Measurements from ENCODE around the gene GSPT1.

- no peak for TF ChIP-seq CTCF (IDR thresholded peaks at IDR 0.05)
- TF ChIP-seq POLR2A (IDR thresholded peaks at IDR 0.05), result no peak
These were observed 23.0 kb downstream of the GSPT1 start for GRCh38 chr16:11892761-11893160.
